Transverse colon (tissue), 4 donors: Measurements from ENCODE around the gene TAS2R46.

Experiments used
- POLR2A ChIP-seq: fragments of 450-650 bp; IDR thresholded peaks from one replicate; pipeline ENCODE4 v1.6.1; 2016; ENCODE audit warnings: antibody characterized with exemption, mild to moderate bottlenecking, moderate library complexity
- POLR2AphosphoS5 ChIP-seq, 3 donors: sonication (generic); formaldehyde crosslinking; IDR thresholded peaks; one replicate each; pipeline ENCODE4 v1.6.1; 2016; ENCODE audit warnings: antibody characterized with exemption in 3 of 3
- TF ChIP-seq, protein P1 (sequence below), 5 experiments: fragments of 200-600 bp in 3 of 5; fragments of 450-650 bp in 2 of 5; sonication (generic) in 3 of 5; IDR thresholded peaks; 1 replicate in 2 of 5; 2 replicates in 3 of 5; pipeline ENCODE4 v1.5.1; 2016 to 2017; ENCODE audit warnings: antibody characterized with exemption in 5 of 5, inconsistent platforms in 3 of 5, mild to moderate bottlenecking in 2 of 5, moderate library complexity in 1 of 5

- TF ChIP-seq, protein P1, sequence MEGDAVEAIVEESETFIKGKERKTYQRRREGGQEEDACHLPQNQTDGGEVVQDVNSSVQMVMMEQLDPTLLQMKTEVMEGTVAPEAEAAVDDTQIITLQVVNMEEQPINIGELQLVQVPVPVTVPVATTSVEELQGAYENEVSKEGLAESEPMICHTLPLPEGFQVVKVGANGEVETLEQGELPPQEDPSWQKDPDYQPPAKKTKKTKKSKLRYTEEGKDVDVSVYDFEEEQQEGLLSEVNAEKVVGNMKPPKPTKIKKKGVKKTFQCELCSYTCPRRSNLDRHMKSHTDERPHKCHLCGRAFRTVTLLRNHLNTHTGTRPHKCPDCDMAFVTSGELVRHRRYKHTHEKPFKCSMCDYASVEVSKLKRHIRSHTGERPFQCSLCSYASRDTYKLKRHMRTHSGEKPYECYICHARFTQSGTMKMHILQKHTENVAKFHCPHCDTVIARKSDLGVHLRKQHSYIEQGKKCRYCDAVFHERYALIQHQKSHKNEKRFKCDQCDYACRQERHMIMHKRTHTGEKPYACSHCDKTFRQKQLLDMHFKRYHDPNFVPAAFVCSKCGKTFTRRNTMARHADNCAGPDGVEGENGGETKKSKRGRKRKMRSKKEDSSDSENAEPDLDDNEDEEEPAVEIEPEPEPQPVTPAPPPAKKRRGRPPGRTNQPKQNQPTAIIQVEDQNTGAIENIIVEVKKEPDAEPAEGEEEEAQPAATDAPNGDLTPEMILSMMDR (IDR thresholded peaks at IDR 0.05), result no peak
- TF ChIP-seq POLR2AphosphoS5 (IDR thresholded peaks at IDR 0.05) (no peak), POLR2A (no peak)
Measured at GRCh38 chr12:11089246-11089645, 27.2 kb upstream of the TAS2R46 start.
